T-helper 22 cell (primary cell): ENCODE data around the gene RAB20.

Source experiments
- DNase-seq: peaks from one replicate; pipeline ENCODE4 v3.0.0-alpha.2; 2020; ENCODE audit warnings: low read depth

The RAB20 gene

GRCh38 chr13:110528911-110529310 lies 32.6 kb downstream of the RAB20 start:
- DNase-seq = no peak

GRCh38 chr13:110528371-110528770 lies 33.2 kb downstream of the RAB20 start:
- no peak for DNase-seq

GRCh38 chr13:110525328-110526319 lies 35.9 kb downstream of the RAB20 start:
- no peak for DNase-seq

- DNase-seq = no peak
Measured at GRCh38 chr13:110524541-110525257, 36.8 kb downstream of the RAB20 start.

GRCh38 chr13:110523838-110524540 lies 37.5 kb downstream of the RAB20 start:
- no peak for DNase-seq

GRCh38 chr13:110523180-110523579 lies 38.3 kb downstream of the RAB20 start:
- DNase-seq = no peak

GRCh38 chr13:110522721-110523120 lies 38.8 kb downstream of the RAB20 start:
- no peak for DNase-seq

GRCh38 chr13:110521946-110522345 lies 39.6 kb downstream of the RAB20 start:
- no peak for DNase-seq

- DNase-seq = no peak
Measured at GRCh38 chr13:110521296-110521680, 40.2 kb downstream of the RAB20 start.

- DNase-seq = no peak
Measured at GRCh38 chr13:110520431-110521295, 40.9 kb downstream of the RAB20 start.

- no peak for DNase-seq
Measured at GRCh38 chr13:110519506-110519905, 42.0 kb downstream of the RAB20 start.

- DNase-seq = no peak
Measured at GRCh38 chr13:110519046-110519445, 42.5 kb downstream of the RAB20 start.

GRCh38 chr13:110518571-110518970 lies 43.0 kb downstream of the RAB20 start:
- DNase-seq = no peak

- no peak for DNase-seq
Measured at GRCh38 chr13:110518226-110518525, 43.3 kb downstream of the RAB20 start.

GRCh38 chr13:110517505-110518225 lies 43.9 kb downstream of the RAB20 start:
- no peak for DNase-seq

GRCh38 chr13:110516500-110516899 lies 45.0 kb downstream of the RAB20 start:
- no peak for DNase-seq

- DNase-seq = no peak
Measured at GRCh38 chr13:110512198-110512740, 49.3 kb downstream of the RAB20 start.

- no peak for DNase-seq
Measured at GRCh38 chr13:110511509-110512181, 49.9 kb downstream of the RAB20 start.

- no peak for DNase-seq
Measured at GRCh38 chr13:110509971-110510786, 51.3 kb downstream of the RAB20 start.
